HTR-8/SVneo (cell line): ENCODE results near the gene FKBP1B.

Experiments used
- DNase-seq: peaks from one replicate; pipeline ENCODE4 v3.0.0; 2011; ENCODE audit warnings: low spot score, mixed read lengths; ENCODE audit not compliant: insufficient read length
- FAIRE-seq: peaks from 2 replicates; lab custom pipeline; 2011; peaks lifted over from hg19 to GRCh38; lab: Jason Lieb, UNC

Gene FKBP1B

DNA sequence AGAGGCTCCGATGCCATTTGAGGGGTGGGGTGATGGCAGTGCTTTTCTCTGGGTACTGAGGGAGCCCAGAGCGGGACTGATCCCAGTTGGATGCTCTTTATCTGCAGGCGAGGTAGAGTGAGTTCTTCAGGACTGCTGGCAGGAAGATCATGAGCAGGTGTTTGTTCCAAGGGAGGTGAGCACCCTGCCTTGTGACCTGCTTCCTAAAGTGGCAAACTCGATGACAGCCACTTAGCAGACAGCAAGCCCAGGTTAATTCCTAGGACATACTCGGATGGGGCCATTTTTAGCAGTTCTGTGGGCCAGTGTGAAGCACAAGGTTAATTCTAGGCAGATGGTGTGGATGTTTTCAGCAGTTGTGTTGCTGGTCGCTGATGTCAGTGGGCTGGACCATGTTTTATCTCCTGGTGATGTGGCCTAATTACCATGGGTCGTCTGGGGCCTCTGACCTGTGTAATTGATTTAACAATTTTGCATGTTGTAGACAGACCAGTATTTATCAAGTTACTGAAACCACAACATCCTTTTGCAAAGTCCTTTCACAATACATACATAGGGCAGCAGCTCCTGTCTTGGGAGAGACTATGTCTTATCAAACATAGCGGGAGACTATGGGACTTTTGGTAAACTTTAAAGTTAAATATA, 4.9 kb downstream of the FKBP1B start:
- FAIRE-seq: no peak

DNA sequence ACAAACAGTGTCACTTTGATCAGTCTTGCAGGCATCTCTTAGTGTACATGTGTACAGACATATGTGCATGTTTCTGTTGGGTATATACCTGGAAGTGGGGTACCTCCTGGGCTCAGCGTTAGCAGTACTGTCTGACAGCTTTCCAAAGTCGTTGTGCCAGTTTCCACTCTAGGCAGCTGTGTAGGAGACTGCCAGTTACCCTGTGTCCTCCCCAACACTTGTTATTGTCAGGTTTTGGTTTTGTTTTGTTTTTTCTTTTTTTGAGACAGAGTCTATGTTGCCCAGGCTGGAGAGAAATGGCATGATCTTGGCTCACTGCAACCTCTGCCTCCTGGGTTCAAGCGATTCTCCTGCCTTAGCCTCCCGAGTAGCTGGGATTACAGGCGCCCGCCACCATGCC, 6.2 kb downstream of the FKBP1B start:
- no peak for DNase-seq
- no peak for FAIRE-seq

More for the DNA sequence above, 4.9 kb downstream of the FKBP1B start:
- no peak for DNase-seq

DNA sequence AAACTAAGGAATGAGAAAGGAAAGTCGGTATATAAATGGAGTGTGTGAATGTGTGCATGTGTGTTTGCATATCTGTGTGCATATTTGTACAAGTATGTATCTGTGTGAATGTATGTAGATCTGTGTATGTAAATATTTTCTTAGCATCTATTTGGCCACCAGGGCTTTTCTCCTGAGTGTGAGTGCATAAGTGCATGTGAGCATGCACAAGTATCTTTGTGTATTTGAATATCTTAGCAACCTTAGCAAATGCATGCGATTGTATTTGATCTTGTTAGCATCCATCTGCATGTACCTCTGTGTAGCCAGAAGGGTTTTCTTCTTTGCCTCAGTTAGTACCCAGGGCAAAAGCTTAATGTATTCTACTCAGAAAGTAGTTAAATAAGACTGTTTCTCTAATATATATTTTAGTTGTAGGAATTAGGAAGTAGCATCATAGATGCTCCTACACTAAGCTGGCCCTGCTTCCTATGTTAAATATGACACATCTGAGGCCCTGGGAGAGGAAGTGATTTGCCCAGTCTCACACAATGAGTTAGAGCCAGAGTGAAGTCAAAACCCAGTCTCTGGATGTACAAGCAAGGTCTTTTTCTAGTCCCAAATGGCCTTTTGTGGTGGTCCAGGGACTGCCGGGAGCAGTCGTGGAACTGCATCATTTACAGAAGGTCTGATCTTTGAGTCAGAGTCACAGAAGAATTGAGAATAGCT, 9.2 kb downstream of the FKBP1B start:
- DNase-seq (no peak), FAIRE-seq (no peak)

DNA sequence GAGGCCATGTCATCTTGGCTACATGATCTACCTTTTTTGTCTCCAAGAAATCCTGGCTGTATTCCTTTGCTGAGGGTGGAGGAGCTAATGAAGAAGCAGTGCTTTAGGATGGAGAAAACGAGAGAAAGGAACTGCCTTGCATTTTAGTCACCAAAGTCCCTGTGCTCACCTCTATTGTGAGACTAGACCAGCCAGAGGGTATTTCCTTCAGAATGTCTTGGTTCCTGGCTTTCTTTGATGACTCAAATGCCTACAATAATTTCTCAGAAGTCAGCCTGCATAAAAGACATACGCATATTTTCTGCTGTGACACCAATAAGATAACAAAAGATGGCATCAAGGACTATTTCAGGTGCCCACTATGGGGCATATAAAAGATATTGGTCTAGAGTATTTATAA, 15.8 kb downstream of the FKBP1B start:
- FAIRE-seq: no peak

DNA sequence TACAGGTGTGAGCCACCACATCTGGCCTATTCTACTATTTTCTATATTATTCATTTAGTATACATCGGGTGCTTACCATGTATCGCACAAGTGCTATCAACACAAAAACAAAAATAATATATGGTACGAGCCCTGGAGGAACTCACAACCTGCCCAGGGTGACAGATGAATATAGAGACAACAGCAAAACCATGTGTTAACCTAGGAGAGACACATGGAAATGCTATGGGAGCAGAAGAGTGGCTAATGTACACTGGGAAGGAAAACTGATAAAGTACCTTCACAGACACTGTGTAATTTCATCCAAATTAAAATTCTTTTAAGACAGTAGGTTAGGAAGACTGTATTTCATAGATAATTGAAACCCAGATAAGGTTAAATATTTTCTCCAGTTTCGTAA, 22.7 kb downstream of the FKBP1B start:
- DNase-seq: no peak
- FAIRE-seq: no peak

More for the DNA sequence above, 15.8 kb downstream of the FKBP1B start:
- DNase-seq: no peak

DNA sequence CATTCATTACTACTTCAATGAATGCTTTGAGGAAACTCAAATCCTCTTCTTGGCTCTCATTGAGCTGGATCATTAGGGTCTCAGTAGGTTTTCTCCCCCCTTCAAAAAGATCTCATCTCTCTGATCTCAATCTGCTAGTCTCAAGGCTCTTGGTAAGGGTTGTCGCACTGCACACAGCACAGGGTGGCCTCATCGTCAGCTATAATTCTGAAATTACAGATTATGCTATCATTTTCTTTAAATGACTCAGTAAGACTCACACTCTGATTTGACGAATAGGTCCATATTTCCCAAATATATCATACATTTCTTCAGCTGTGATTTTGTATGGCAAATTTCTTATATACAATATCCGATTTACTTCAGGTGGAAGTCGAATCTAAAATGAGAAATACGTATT, 24.3 kb downstream of the FKBP1B start:
- no peak for FAIRE-seq
- no peak for DNase-seq

DNA sequence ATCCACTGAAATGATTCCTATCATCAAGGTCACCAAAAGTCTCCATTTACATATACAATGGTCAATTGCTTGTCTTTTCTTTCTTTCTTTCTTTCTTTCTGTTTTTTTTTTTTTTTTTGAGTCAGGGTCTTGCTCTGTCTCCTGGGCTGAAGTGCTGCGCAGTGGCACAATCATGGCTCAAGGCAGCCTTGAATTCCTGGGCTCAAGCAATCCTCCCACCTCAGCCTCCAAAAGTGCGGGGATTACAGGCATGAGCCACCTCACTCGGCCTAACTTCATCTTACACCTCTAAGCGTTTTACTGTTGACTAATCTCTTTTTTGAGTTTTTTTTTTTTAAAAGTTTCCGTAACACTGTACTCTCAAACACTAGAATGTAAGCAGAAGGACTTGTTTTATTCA, 25.7 kb downstream of the FKBP1B start:
- FAIRE-seq (no peak), DNase-seq (no peak)

DNA sequence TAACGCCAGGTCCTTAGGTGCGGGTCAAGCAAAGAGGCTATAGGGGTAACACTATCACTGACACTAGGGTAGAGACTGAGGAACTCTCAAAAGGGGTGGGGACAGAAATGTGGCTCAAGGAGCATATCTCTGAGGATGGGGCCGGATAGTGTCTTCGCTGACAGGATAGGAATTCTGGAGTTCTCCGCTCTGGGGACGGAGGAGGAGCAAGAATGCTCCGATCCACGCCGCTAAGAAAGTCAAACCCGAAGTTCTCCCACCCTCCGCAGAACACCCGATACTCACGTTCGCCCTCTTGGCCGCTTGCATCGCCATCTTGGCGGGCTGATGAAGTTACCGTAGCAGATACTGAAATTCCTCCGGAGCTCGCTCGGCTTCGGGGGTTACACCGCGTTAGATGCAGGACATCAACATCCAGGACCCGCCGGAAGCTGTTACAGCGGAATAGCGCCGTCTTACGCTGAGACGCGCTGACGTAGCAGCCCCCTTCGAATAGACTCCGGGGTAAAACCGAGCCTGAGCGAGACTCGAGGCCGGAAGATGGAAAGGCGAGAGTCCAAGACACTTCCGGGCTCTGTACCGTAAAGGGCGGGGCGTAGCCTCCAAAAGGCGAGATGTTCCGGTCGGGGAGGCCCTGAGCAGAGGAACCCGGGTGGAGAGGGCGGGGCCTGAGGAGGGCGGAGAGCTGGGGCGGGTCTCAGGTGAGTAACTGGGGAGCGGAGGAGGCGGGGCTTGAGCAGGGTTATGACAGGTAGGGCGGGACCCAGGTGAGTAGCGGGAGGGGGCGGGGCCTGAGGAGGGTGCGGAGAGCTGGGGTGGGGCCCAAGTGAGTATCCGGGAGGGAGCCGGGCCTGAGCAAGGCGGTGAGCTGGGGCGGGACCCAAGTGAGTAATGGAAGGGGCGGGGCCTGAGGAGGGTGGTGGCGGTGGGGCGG, 26.6 kb downstream of the FKBP1B start, which contains the start of gene SF3B6:
SF3B6 (minus strand) TSS at position 412 of the 934 bp plus-strand sequence; CDS start at position 315, 97 bp downstream.
- DNase-seq: peak; percentile 96
- peak; percentile 92 for FAIRE-seq

DNA sequence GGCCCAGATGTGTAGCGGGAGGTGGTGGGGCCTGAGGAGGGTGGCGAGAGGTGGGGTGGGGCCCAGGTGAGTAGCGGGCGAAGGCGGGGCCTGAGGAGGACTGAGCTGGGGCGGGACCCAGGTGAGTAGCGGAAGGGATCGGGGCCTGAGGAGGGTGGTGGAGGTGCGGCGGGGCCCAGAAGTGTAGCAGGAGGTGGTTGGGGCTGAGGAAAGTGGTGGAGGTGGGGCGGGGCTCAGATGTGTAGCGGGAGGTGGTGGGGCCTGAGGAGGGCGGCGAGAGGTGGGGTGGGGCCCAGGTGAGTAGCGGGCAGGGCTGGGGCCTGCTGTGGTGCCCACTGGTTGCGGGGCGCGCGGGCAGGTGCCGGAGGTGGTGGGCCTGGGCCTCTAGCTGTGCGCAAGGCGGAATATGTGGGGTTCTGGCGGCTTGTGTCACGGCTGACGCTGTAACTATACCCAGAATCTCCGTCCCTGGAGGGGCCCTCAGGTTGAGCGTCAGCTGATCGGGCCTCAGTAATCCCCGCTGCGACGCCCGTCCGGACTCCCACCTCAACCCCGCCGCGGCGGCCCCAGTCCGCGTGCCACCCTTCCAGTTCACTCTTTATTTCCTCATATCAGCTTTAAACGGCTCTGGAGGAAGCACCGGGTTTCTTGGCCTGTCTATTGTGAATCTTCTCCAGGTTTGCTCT, 27.5 kb downstream of the FKBP1B start:
- DNase-seq (no peak), FAIRE-seq (no peak)

DNA sequence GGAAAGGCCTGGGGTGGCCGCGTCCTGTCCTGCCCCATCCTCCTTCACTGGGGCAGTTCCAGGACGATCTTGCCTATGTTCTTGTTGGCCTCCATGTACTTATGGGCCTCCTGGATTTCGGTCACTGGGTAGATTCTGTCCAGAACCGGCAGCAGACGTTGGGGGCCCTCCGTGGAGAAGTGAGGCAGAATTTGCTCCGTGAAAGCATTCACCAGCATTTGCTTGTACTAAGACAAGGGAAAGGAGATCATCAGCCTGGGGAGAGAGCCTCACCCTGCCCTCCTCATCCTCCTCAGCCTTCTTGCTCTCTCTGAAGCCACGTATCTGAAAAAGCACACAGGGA, 28.0 kb downstream of the FKBP1B start:
- no peak for FAIRE-seq

DNA sequence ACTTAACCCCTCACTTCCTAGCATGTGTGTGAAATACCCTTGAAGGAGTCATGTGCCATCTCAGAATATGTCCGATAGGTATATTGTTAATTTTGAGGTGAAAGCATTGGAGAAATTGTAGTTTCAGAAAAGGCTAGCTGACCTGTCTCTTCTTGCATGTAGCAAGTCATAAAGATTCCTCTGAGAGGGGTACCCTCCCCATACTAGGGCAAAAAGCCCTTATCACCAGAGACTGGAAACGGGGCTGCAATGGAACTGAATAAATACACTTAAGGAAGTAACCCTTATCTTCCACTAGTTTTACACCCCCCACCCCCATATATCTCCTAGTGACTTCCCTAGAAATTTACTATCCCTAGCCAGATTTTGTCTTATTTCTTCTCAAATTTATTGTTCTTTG, 28.3 kb downstream of the FKBP1B start:
- no peak for FAIRE-seq
- no peak for DNase-seq

More for the DNA sequence above, 28.0 kb downstream of the FKBP1B start:
- DNase-seq: no peak

DNA sequence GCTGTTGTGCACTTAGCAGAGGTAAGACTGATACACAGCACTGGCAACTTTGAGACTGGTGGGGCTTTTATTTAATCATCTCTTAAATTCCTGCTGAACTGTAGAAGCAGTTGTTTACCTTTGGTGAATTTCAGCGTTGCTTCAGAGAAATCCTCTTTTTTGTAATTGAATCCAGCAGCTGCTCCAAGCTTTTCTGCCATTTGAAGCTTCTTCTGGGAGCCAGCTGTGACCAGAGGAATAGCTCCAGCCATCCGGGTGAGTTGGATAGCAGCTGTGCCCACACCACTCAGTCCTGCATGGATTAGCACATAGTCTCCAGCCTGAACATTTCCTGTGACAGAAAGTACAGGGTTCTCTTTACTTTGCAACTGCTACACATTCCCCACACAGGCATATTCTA, 31.2 kb downstream of the FKBP1B start:
- FAIRE-seq: no peak

DNA sequence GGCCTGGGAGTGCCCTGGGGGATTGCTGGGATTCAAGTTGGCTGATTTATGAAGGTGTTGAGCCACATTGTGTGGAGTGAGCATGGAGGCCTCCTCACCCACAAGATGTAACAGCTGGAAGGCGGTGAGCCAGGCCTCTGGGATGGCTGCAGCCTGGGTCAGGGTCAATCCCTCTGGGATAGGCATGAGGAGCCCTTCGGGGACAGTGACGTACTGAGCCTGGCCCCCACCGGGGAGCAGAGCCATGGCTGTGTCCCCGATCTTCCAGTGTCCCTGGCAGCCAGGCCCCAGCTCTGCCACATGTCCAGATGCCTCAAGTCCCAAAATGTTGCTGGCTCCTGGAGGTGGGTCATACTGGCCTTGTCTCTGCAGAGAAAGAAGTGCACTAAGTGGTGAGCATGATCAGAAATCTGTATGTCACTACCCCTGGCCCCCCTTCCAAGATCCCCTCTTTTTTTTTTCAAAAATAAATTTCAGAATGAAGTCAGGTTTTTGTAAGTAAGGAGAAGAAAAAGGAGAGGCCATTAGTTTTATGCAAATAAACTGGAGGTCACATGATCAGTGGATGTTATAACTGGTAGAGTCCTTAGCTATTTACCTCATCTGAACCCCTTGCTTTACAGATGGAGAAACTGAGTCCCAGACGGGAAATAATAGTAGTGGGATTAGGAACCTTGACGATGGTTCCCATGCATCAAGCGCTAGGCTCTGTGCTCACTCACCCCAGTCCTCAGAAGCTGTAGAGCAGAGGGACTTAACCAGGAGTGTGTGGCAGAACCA, 33.4 kb downstream of the FKBP1B start:
- no peak for FAIRE-seq

More for the DNA sequence above, 31.2 kb downstream of the FKBP1B start:
- DNase-seq: no peak

DNA sequence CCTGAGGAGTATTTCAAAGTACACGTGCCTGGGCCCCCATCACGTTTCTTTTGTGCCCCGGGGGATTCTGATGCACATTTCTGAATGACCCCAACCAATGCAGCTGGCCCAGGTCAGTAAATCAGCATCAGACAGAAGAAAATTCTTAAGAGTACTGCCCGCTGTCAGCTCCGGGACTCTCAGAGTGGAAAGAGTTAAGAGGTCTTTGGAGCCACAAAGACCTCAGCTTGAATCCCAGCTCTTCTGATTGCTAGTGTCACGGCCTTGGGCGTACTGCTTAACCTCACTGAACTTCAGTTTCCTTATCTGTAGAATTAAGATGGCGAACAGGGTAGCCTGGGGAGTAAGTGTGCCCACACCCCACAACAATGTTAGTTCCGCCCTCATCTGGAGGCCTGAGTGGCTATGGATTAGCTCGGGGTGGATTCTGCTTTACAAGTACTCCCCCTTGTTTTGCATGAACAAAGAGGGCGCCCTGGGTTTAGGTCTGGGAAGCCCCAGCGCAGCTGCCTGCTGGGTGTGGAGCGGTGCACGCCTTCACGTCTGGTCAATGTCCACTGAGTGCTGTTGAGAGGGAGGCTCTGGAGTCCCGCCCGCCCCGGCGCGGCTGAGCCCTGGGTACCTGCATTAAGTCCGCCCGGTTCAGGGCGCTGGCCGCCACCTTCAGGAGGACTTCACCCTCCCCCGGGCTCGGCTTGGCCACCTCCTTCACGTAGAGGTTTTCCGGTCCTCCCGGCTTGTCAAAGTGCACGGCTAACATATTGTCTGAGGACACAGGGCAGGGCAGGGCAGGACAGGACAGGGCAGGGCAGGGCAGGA, 34.2 kb downstream of the FKBP1B start:
- DNase-seq (peak; percentile 74), FAIRE-seq (peak; percentile 26)

More for the DNA sequence above, 33.4 kb downstream of the FKBP1B start:
- DNase-seq: no peak

DNA sequence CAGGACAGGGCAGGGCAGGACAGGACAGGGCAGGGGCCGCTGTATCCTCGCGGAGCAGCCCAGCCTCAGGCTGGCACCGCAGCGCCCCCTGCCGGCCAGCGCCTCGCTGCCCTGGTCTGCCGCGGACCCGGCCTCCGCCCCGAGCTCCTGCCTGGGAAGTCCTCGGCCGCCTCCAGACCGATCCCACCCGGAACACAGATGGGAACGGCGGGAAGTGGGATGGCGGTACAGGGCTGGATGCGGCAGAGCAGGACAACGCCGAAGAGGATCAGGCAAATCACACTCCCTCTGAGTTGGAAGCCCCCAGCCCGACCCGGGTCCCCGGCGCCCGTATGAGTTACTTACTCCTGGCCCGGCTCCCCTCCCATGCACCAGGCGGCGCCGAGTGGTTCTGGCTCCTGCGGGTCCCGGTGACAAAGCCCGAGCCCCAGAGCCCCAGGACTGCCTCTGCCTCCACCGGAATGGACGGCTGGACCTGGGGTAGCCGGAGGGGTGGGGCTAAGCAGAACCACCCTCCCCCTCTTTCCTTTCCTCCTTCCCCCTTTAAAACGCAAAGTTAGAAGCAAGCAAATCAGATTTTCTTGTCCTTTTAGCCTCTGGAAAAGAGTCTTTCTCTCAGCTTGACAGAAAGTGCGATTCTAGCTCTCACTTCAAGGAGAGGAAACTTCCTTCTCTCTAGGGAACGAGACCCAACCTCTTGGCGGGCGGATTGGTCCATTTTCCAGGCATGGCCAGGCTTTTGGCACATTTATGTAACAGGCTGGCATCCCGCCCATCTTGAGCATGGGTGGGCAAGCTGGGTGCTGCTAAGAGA, 35.1 kb downstream of the FKBP1B start, which contains the start of gene TP53I3:
TP53I3 (minus strand) TSS at position 449 of the 814 bp plus-strand sequence. CDS start 508 bp downstream, outside the sequence.
- peak; percentile 83 for FAIRE-seq

DNA sequence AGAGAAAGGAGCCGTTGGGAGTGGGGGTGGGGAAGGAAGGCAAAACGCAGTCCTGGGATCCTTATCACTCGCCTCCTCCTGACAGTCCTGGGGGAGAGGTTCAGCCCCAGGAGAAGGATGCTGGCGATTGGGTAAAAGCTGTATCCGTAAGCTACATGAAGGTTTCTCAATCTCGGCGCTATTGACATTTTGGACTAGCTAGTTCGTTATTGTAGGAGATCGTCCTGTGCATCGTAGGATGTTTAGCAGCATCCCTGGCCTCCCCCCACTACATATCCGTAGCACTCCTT, 35.6 kb downstream of the FKBP1B start:
- no peak for DNase-seq
- no peak for FAIRE-seq

More for the DNA sequence above, 35.1 kb downstream of the FKBP1B start, which contains the start of gene TP53I3:
- DNase-seq: peak; percentile 93

DNA sequence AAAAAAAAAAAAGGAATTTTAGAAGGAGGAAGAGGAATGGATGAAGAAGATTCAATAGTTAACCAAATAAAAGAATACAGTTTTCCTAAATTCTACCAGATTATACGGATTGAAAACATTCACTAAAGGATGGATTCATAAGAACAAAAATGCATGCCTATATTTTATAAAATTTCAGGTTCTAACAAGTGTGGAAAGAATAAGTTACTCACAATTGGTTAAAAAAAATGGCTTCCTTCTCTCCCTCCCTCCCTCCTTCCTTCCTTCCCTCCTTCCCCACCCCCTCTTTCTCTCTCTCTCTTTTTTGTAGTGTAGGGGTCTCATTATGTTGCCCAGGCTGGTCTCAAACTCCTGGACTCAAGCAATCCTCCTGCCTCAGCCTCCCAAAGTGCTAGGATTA, 36.7 kb downstream of the FKBP1B start:
- DNase-seq (no peak), FAIRE-seq (no peak)

DNA sequence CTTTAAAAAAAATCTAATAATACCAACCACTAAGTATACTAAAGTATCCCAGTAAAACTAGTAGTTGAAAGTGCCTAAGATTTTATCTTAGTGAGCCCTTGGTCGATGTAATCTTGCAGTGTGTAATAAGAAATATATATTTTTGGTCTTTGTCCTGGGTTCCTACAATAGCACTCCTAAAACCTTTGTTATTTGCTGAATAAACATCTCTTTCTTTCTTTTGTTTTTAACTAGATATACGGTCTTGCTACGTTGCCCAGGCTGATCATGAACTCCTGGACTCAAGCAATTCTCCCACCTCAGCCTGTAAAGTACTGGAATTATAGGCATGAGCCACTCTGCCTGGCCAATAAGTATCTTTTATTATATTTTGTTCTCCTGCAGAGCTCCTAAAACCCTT, 37.5 kb downstream of the FKBP1B start:
- no peak for FAIRE-seq
- no peak for DNase-seq
